ENCODE measurements around the gene RBM6. TPM values are rescaled to one million over a fixed set of nuclear protein-coding genes. Genes with fewer than 3 reads are reported as not detected.

RBM6 gene
- total and polyA plus RNA-seq, 11 donors: 21.1 to 75.1 (median 32.6) TPM

GRCh38 chr3:50126287-50127211 lies 186.6 kb downstream of the RBM6 start:
- peak in 3 of 5 donors; percentile 13 to 51 (median 18) for DNase-seq
- intact Hi-C loops (cut with DNase I): loop anchor here in 2 of 10 donors (10.0 kb wide), 1 partner anchor 148 kb away; the partner anchor contains the start of gene LSMEM2 (in 2 of the 2)

More at GRCh38 chr3:50126287-50127211, 186.6 kb downstream of the RBM6 start:
- 57 to 74% (median 59%) methylated on average over 10 to 16 of the region's 16 CpGs for WGBS, 4 donors
- no peaks in the 10 kb centered on the region for H3K9me3 ChIP-seq
- H3K36me3 ChIP-seq: no peaks in the 10 kb centered on the region
- no peak for ATAC-seq
- H3K4me1 ChIP-seq: peaks cover 0 to 25% (median 2%) of the 10 kb centered on the region in 12 donors
- H3K4me3 ChIP-seq: no peak overlapping the region
- TF ChIP-seq CTCF (IDR thresholded peaks at IDR 0.05) (no peak), POLR2A (IDR thresholded peaks at IDR 0.05) (no peak)
- no peaks in the 10 kb centered on the region for H3K27me3 ChIP-seq
- no peak overlapping the region for H3K27ac ChIP-seq

Other genes starting within 250 kb of the RBM6 start
- gene AMIGO3, start 220.5 kb upstream of the RBM6 start, total RNA-seq: 1 to 10 TPM in 1 of 9 donors, under 1 TPM in 2, not detected in 6; 0.14 to 1.4 (median 0.40) TPM
- under 1 TPM; 0.69 to 0.76 TPM for gene AMIGO3, start 220.5 kb upstream of the RBM6 start, polyA plus RNA-seq
- gene GMPPB, start 216.2 kb upstream of the RBM6 start, total RNA-seq: 10 to 100 TPM in 8 of 9 donors, 1 to 10 TPM in 1; 9.4 to 21.8 (median 13.7) TPM
- 10 to 100 TPM in 1 of 2 donors, 1 to 10 TPM in 1; 7.6 to 53.7 TPM for gene GMPPB, start 216.2 kb upstream of the RBM6 start, polyA plus RNA-seq
- 10 to 100 TPM; 12.6 to 36.6 (median 20.4) TPM for gene IP6K1, start 153.6 kb upstream of the RBM6 start, total RNA-seq
- gene IP6K1, start 153.6 kb upstream of the RBM6 start, polyA plus RNA-seq: 10 to 100 TPM in 1 of 2 donors, 1 to 10 TPM in 1; 8.9 to 29.3 TPM
- not detected for gene CDHR4, start 140.3 kb upstream of the RBM6 start, total RNA-seq
- not detected for gene CDHR4, start 140.3 kb upstream of the RBM6 start, polyA plus RNA-seq
- gene INKA1, start 136.9 kb upstream of the RBM6 start, total RNA-seq: 1 to 10 TPM; 1.1 to 5.0 (median 3.3) TPM
- gene INKA1, start 136.9 kb upstream of the RBM6 start, polyA plus RNA-seq: 1 to 10 TPM; 3.0 to 4.2 TPM
- gene UBA7, start 126.2 kb upstream of the RBM6 start, total RNA-seq: 10 to 100 TPM; 13.7 to 72.1 (median 22.1) TPM
- gene UBA7, start 126.2 kb upstream of the RBM6 start, polyA plus RNA-seq: 10 to 100 TPM in 1 of 2 donors, 1 to 10 TPM in 1; 8.5 to 22.8 TPM
- gene TRAIP, start 83.6 kb upstream of the RBM6 start, total RNA-seq: 1 to 10 TPM in 3 of 9 donors, under 1 TPM in 5, not detected in 1; 0.37 to 6.3 (median 0.99) TPM
- 1 to 10 TPM in 1 of 2 donors, under 1 TPM in 1; 0.72 to 1.3 TPM for gene TRAIP, start 83.6 kb upstream of the RBM6 start, polyA plus RNA-seq
- gene CAMKV, start 70.2 kb upstream of the RBM6 start, total RNA-seq: not detected
- gene CAMKV, start 70.2 kb upstream of the RBM6 start, polyA plus RNA-seq: not detected
- 1 to 10 TPM in 8 of 9 donors, under 1 TPM in 1; 0.79 to 8.9 (median 1.8) TPM for gene MST1R, start 36.3 kb upstream of the RBM6 start, total RNA-seq
- 1 to 10 TPM; 1.0 to 2.5 TPM for gene MST1R, start 36.3 kb upstream of the RBM6 start, polyA plus RNA-seq
- gene MON1A, start 10.3 kb upstream of the RBM6 start, total RNA-seq: 10 to 100 TPM in 2 of 9 donors, 1 to 10 TPM in 7; 4.8 to 13.0 (median 7.7) TPM
- gene MON1A, start 10.3 kb upstream of the RBM6 start, polyA plus RNA-seq: 10 to 100 TPM in 1 of 2 donors, 1 to 10 TPM in 1; 5.2 to 16.3 TPM
- gene RBM5, start 148.8 kb downstream of the RBM6 start, total RNA-seq: 10 to 100 TPM; 37.4 to 77.3 (median 55.8) TPM
- 10 to 100 TPM; 32.5 to 50.2 TPM for gene RBM5, start 148.8 kb downstream of the RBM6 start, polyA plus RNA-seq
- gene SEMA3F, start 215.2 kb downstream of the RBM6 start, total RNA-seq: 10 to 100 TPM in 6 of 9 donors, 1 to 10 TPM in 3; 6.1 to 94.1 (median 11.3) TPM
- gene SEMA3F, start 215.2 kb downstream of the RBM6 start, polyA plus RNA-seq: 10 to 100 TPM in 1 of 2 donors, 1 to 10 TPM in 1; 9.3 to 23.9 TPM

Data from heart left ventricle (tissue), 16 donors.